WTC11 (cell line): ENCODE measurements around the gene SKAP2.

Source experiments
- CTCF ChIP-seq: fragments of 200-600 bp; IDR thresholded peaks from 2 replicates; pipeline ENCODE4 v1.8.0; 2022; ENCODE audit warnings: antibody characterized with exemption
- E2F1 ChIP-seq: sonication (generic); formaldehyde crosslinking; IDR thresholded peaks from 2 replicates; pipeline ENCODE4 v1.8.0; 2022; ENCODE audit warnings: mild to moderate bottlenecking, missing genetic modification reagents
- FOXJ3 ChIP-seq: sonication (generic); formaldehyde crosslinking; IDR thresholded peaks from 2 replicates; pipeline ENCODE4 v1.9.0; 2021; ENCODE audit warnings: missing genetic modification reagents, mild to moderate bottlenecking, borderline replicate concordance
- MAX ChIP-seq: sonication (generic); formaldehyde crosslinking; IDR thresholded peaks from 2 replicates; pipeline ENCODE4 v1.8.0; 2022; ENCODE audit warnings: mild to moderate bottlenecking, missing genetic modification reagents

GRCh38 chr7:26620352-26620751 lies 244.0 kb downstream of the SKAP2 start:
- no peak for TF ChIP-seq E2F1 (CRISPR knock-in tag)
- peak; percentile 44 for TF ChIP-seq CTCF
- TF ChIP-seq MAX (CRISPR knock-in tag) = no peak
- no peak for TF ChIP-seq FOXJ3 (CRISPR knock-in tag)
